ENCODE data around the gene EPC1. TPM values are rescaled to one million over a fixed set of nuclear protein-coding genes. Genes with fewer than 3 reads are reported as not detected.

EPC1 gene
- total RNA-seq, 2 experiments from 2014 or later = 40.9 to 48.8 TPM

DNA sequence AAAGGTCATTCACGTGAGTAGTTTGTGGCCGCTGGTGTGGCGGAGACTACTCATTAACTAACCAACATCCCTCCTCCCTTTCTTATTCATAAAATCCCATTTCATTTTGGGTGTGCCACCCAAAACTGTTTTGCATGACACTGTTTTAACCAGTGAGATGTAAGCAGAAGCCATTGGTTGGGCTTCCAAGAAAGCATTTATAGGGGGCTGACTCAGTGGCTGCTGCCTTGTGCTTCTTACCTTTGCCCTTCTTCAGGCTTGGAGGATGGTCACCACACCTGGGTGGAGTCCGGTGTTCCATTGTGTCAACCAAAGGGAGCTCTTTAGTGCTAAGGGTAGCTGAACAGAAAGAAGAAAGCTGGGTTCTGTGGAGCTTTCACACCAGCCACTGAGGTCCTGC, 37.2 kb upstream of the EPC1 start:
- H3K9me2 ChIP-seq (ENCODE audit: insufficient read depth, low read length) = no peaks in the 10 kb centered on the region
- no peaks in the 10 kb centered on the region for H3K79me2 ChIP-seq (ENCODE audit: insufficient read depth, low read depth, low read length)
- intact Hi-C loops (cut with micrococcal nuclease; ENCODE audit: unreplicated experiment) = no loop called here
- ChIA-PET CTCF (ENCODE audit: unreplicated experiment) (no interaction called here), POLR2A (interaction anchor here (0.9 to 1.2 kb wide), 2 partner anchors 97 to 133 kb away, joined by 3 to 7 read pairs; no protein-coding TSS in a partner anchor)
- TF ChIP-seq EZH2phosphoT487 (IDR thresholded peaks at IDR 0.05; ENCODE audit: borderline replicate concordance, low read depth, low read length) = no peak
- TF ChIP-seq, protein P1, sequence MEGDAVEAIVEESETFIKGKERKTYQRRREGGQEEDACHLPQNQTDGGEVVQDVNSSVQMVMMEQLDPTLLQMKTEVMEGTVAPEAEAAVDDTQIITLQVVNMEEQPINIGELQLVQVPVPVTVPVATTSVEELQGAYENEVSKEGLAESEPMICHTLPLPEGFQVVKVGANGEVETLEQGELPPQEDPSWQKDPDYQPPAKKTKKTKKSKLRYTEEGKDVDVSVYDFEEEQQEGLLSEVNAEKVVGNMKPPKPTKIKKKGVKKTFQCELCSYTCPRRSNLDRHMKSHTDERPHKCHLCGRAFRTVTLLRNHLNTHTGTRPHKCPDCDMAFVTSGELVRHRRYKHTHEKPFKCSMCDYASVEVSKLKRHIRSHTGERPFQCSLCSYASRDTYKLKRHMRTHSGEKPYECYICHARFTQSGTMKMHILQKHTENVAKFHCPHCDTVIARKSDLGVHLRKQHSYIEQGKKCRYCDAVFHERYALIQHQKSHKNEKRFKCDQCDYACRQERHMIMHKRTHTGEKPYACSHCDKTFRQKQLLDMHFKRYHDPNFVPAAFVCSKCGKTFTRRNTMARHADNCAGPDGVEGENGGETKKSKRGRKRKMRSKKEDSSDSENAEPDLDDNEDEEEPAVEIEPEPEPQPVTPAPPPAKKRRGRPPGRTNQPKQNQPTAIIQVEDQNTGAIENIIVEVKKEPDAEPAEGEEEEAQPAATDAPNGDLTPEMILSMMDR (conservative IDR thresholded peaks at IDR 0.05; ENCODE audit: low read length) = no peak
- no peak overlapping the region for H3K27ac ChIP-seq (ENCODE audit: low read depth, low read length, poor library complexity, severe bottlenecking)
- BruUV-seq (replicated peaks) = no TSS peak
- no peak overlapping the region for H3K4me2 ChIP-seq (ENCODE audit: low read length)
- no peak overlapping the region for H2AFZ ChIP-seq (ENCODE audit: low read length)
- no peaks in the 10 kb centered on the region for H4K20me1 ChIP-seq (ENCODE audit: insufficient read depth, low read length)
- H3K4me3 ChIP-seq (ENCODE audit: low read depth, low read length, poor library complexity, severe bottlenecking) = no peak overlapping the region
- H3K9me3 ChIP-seq (ENCODE audit: low read length) = no peaks in the 10 kb centered on the region
- H3K4me1 ChIP-seq (ENCODE audit: insufficient read depth, low read length, poor library complexity, severe bottlenecking) = peaks cover 18% of the 10 kb centered on the region
- no peaks in the 10 kb centered on the region for H3K36me3 ChIP-seq (ENCODE audit: insufficient read depth, low read length)
- no peak for DNase-seq (ENCODE audit: low spot score)

DNA sequence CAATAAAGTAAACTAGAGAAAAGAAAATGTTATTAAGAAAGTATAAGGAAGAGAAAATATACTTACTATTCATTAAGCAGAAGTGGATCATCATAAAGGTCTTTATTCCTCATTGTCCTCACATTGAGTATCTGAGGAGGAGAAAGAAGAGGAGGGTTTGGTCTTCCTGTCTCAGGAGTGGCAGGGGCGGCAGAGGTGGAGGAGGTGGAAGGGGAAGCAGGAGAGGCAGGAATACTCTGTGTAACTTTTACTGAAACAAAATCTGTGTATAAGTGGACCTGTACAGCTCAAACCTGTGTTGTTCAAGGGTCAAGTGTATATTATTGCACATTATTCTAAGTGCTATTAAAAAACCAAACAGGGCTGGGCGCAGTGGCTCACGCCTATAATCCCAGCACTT, 34.2 kb upstream of the EPC1 start:
- Histone ChIP-seq H3K9me2 (ENCODE audit: insufficient read depth, low read length) (no peaks in the 10 kb centered on the region), H3K9me3 (ENCODE audit: low read length) (no peaks in the 10 kb centered on the region), H2AFZ (ENCODE audit: low read length) (no peak overlapping the region), H3K27ac (ENCODE audit: low read depth, low read length, poor library complexity, severe bottlenecking) (no peak overlapping the region), H3K79me2 (ENCODE audit: insufficient read depth, low read depth, low read length) (peaks cover 24% of the 10 kb centered on the region), H3K36me3 (ENCODE audit: insufficient read depth, low read length) (no peaks in the 10 kb centered on the region), H3K4me2 (ENCODE audit: low read length) (no peak overlapping the region), H3K4me1 (ENCODE audit: insufficient read depth, low read length, poor library complexity, severe bottlenecking) (peaks cover 10% of the 10 kb centered on the region), H4K20me1 (ENCODE audit: insufficient read depth, low read length) (no peaks in the 10 kb centered on the region), H3K4me3 (ENCODE audit: low read depth, low read length, poor library complexity, severe bottlenecking) (no peak overlapping the region)
- TF ChIP-seq EZH2phosphoT487 (IDR thresholded peaks at IDR 0.05; ENCODE audit: borderline replicate concordance, low read depth, low read length) = no peak
- TF ChIP-seq, protein P1 (conservative IDR thresholded peaks at IDR 0.05; ENCODE audit: low read length) = no peak
- CTCF ChIA-PET (ENCODE audit: unreplicated experiment) = no interaction called here
- intact Hi-C loops (cut with micrococcal nuclease; ENCODE audit: unreplicated experiment) = no loop called here
- POLR2A ChIA-PET = interaction anchor here (1.5 kb wide), 1 partner anchor 10 kb away, joined by 4 read pairs; no protein-coding TSS in a partner anchor
- no peak for DNase-seq (ENCODE audit: low spot score)
- no TSS peak for BruUV-seq (replicated peaks)

DNA sequence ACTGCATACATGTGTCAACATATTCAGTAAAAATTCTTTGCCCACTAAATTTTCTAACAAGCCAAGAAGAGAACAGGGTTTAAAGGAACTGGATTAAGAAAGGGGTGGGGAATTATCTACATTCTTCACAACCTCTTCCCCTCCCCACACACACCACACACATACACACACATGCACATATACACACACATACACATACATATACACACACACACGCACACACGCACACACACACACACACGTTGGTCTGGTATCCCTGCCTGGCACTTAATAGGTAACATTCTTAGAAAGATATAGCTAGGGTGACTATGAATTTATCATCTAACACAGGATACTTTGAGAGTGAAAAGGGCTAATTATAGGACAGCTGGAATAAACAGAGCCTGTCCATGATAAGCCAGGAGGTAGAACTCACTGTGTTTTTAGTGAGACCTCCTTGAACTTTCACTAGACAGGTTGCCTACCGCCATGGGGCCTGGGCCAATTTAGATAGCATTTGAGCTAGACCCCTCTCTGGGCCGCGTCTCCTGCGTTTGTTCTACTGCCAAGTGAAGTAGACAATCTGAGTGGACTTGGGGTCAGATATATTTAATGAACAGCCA, 33.1 kb upstream of the EPC1 start:
- Histone ChIP-seq H3K9me2 (ENCODE audit: insufficient read depth, low read length) (no peaks in the 10 kb centered on the region), H3K4me2 (ENCODE audit: low read length) (peak overlapping the region; percentile 91), H3K4me1 (ENCODE audit: insufficient read depth, low read length, poor library complexity, severe bottlenecking) (peaks cover 11% of the 10 kb centered on the region), H3K36me3 (ENCODE audit: insufficient read depth, low read length) (peaks cover 6% of the 10 kb centered on the region; the same call in 1 of the 2 replicates), H3K27ac (ENCODE audit: low read depth, low read length, poor library complexity, severe bottlenecking) (peak overlapping the region; percentile 82), H4K20me1 (ENCODE audit: insufficient read depth, low read length) (no peaks in the 10 kb centered on the region), H3K79me2 (ENCODE audit: insufficient read depth, low read depth, low read length) (peaks cover 35% of the 10 kb centered on the region), H3K9me3 (ENCODE audit: low read length) (peaks cover 6% of the 10 kb centered on the region; the same call in 1 of the 2 replicates), H2AFZ (ENCODE audit: low read length) (peak overlapping the region; percentile 94), H3K4me3 (ENCODE audit: low read depth, low read length, poor library complexity, severe bottlenecking) (peak overlapping the region; percentile 89)
- CTCF ChIA-PET (ENCODE audit: unreplicated experiment) = no interaction called here
- no peak for DNase-seq (ENCODE audit: low spot score)
- no peak for TF ChIP-seq EZH2phosphoT487 (IDR thresholded peaks at IDR 0.05; ENCODE audit: borderline replicate concordance, low read depth, low read length)
- TF ChIP-seq, protein P1 (conservative IDR thresholded peaks at IDR 0.05; ENCODE audit: low read length) = no peak
- POLR2A ChIA-PET = interaction anchor here (0.6 to 3.2 kb wide), 5 partner anchors 9 to 703 kb away, joined by 3 to 12 read pairs (median 5); no protein-coding TSS in a partner anchor
- intact Hi-C loops (cut with micrococcal nuclease; ENCODE audit: unreplicated experiment) = loop anchor here (5.0 to 10.0 kb wide), 4 partner anchors 323 to 1673 kb away; partner anchors contain the start of genes ITGB1 and KIF5B
- no TSS peak for BruUV-seq (replicated peaks)

Data from OCI-LY7 (cell line).